NCI-H2029 treated with DMSO at 0.1 percent for 48 hours (cell line): ENCODE data around the gene MEGF11.

Source experiments
- DNase-seq: peaks from one replicate; lab custom pipeline; 2025; lab: John Stamatoyannopoulos, UW

The MEGF11 gene

GRCh38 chr15:65970937-65971740 is 282.4 kb downstream of the MEGF11 start:
- DNase-seq: no peak

GRCh38 chr15:65969865-65970816 is 283.4 kb downstream of the MEGF11 start:
- no peak for DNase-seq

- no peak for DNase-seq
Measured at GRCh38 chr15:65968511-65968910, 285.0 kb downstream of the MEGF11 start.

DNA sequence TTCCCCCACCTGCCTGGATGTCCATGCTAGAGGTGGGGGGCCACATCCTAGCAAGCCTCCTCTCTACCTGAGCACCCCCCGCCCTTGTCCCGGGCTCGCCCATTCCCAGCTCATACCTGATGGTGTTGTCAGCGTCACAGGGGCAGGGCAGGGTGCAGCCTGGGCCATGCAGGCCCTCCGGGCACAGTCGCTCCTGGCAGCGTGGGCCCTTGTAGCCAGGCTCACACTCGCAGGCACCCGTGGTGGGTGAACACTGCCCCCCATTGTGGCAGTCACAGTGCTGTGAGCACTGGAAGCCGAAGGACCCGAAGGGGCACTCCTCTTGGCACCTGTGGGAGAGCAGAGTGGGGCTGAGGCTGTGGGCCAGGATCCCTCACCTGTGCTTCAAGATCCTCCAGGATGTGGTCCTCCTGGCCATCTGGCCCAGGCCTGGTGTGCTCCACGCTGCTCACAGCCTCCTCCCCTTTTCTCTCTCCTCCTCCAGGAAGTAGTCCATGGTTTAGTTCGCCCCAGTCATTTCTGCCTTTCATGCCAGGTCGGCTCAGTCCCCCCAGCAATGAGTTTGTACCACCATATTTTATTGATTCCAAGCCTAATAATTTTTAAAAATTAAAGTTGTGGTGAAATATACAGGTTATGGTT is 288.6 kb downstream of the MEGF11 start:
- no peak for DNase-seq

- DNase-seq: no peak
Measured at GRCh38 chr15:65963911-65964482, 289.6 kb downstream of the MEGF11 start.

- no peak for DNase-seq
Measured at GRCh38 chr15:65963358-65963757, 290.2 kb downstream of the MEGF11 start.

- DNase-seq: no peak
Measured at GRCh38 chr15:65962187-65962586, 291.4 kb downstream of the MEGF11 start.

DNA sequence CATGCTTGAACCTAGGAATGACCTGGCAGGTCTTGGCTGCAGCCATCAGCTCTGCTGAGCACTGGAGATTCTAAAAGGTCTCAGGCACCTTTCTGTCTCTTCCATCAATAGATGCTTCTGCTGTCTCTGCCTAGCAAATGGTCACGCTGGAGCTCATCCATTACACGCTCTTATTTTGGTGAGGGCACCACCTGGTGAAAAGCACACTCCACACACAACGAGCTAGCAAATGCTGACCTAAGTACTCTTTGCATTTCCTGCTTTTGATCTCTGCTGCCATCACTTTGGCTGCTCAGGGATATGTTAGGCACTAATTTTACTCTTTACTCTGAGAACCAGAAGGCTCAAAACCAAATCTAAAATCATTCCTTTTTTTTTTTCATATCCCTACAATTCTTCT is 293.0 kb downstream of the MEGF11 start:
- no peak for DNase-seq

DNA sequence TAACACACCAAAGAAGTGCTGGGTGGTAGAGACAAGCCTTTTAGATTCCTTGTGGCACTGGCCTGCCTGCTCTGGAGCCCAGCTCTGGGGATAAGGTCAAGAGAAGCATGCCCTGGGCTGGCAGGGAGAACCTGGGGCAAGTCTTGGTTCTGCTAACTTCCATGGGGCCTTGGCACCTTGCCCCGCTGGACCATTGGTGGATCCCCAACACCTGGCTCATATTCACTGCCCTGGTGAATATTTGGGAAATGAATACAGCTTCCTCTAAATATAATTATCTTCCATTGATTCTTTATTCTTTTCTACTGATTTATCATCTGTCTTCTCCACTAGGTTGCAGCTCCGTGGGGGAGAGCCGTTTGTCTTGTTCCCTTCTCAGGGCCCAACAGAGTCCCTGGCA is 294.7 kb downstream of the MEGF11 start:
- no peak for DNase-seq

DNA sequence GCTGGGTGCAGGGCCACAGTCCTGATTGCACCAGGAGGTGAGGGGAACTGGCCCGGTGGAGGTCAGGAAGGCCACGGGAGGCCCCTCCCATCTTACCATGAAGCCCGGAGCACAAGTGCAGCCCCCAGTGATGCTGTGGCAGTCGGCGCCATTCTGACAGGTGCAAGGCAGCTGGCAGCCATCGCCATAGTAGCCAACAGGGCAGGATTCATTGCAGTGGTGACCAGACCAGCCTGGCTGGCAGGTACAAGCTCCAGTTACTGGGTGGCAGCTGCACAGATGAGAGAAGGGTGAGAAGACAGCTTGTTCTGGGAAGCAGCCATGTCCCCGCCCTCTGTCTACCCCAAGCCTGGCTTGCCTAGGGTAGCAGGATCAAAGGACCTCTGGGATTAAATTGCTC is 296.1 kb downstream of the MEGF11 start:
- peak; percentile 36 for DNase-seq

- DNase-seq: no peak
Measured at GRCh38 chr15:65956899-65957298, 296.7 kb downstream of the MEGF11 start.

- peak; percentile 17 for DNase-seq
Measured at GRCh38 chr15:65956307-65956706, 297.2 kb downstream of the MEGF11 start.

DNA sequence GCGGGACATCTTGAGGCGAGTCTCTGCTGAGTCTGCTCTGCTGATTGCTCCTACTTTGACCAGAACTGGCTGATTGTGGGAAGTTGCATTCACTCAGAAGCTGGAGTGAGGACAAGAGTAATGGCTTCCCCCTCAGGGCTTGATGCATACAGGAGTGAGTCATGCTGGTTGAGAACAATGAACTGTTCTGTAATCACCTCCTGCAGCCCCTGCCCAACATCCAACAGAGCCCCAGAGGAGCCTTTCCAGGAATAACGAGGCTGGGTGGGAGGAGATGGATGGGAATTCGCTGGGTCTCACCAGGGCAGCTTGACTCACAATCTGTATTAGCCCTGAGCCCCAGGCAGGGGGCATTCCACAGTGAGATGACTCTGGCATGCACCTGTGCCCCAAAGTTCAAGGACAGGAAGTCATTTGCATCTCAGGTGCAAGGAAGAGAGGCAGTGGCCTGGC is 299.2 kb downstream of the MEGF11 start:
- DNase-seq: no peak

- no peak for DNase-seq
Measured at GRCh38 chr15:65953622-65954021, 299.9 kb downstream of the MEGF11 start.

- DNase-seq: no peak
Measured at GRCh38 chr15:65952391-65953053, 301.0 kb downstream of the MEGF11 start.

DNA sequence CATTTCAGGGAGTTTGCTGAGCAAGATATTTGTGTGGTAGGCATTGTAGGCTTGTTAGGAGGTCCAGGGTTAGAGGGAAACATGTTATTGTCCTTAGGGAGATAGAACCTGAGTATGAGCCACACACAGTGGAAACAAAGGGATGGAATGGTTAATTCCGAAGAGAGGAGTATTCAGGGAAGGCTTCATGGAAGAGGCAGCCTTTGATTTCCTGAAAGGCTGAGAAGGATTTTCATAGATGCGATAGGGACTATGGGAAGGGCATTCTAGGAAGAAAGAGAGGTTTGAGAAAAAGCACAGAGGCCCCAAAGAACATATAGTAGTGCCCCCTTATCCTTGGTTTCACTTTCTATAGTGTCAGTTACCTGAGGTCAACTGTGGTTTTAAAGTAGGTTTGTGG is 302.5 kb downstream of the MEGF11 start:
- no peak for DNase-seq

- DNase-seq: no peak
Measured at GRCh38 chr15:65949491-65949890, 304.1 kb downstream of the MEGF11 start.

- DNase-seq: no peak
Measured at GRCh38 chr15:65949011-65949410, 304.5 kb downstream of the MEGF11 start.

GRCh38 chr15:65948383-65948782 is 305.2 kb downstream of the MEGF11 start:
- DNase-seq: no peak

DNA sequence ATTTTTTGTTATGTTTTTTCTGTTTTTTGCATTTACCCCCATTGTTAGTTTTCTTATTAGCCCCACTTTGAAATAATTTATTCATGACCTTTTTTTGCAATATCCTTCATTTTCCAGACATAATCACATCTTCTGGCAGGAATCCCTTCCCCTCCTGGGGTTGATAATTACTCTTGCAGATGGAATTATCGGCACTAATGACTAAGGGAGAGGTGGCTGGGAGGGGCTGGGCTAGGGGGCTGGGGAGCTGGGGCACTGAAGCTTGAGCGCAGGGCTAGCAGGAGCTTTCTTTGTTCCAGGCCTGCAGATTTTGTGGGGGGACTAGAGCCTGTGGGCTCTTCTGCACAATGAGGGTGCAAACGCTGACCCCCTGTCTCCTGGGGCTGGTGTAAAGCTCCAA is 306.5 kb downstream of the MEGF11 start:
- no peak for DNase-seq

GRCh38 chr15:65945616-65946015 is 307.9 kb downstream of the MEGF11 start:
- DNase-seq: no peak

DNA sequence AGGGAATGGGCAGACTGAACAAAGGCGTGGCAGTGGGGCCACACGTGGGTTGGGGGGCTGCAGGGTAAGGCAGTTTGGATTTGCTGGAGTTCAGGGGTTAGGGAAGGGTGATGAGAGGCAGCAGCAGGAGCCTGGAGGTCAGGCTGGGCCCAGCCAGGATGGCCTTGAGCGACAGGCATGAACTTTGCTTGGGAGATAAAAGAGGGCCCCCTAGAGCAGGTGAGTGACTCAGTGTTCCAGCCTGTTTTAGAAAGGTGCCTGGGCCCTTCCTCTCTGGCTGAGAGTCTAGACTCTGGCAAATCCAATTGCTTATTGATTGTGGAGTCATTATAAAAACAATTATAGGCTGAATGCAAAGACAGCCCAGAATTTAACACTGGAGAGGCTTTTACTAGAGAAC is 309.1 kb downstream of the MEGF11 start:
- DNase-seq: no peak
